Uterus (tissue), 2 donors: Measurements from ENCODE around the gene ZNF469.

Experiments used
- POLR2A ChIP-seq, 2 donors: fragments of 450-650 bp; IDR thresholded peaks; one replicate each; pipeline ENCODE4 v1.6.1; 2016; ENCODE audit warnings: antibody characterized with exemption in 2 of 2, mild to moderate bottlenecking in 1 of 2, moderate library complexity in 1 of 2
- TF ChIP-seq, protein P1 (sequence below), 4 experiments: fragments of 200-600 bp in 2 of 4; fragments of 450-650 bp in 2 of 4; sonication (generic) in 2 of 4; IDR thresholded peaks; one replicate each; pipeline ENCODE4 v1.5.1; 2016 to 2019; ENCODE audit warnings: antibody characterized with exemption in 4 of 4, mild to moderate bottlenecking in 2 of 4, moderate library complexity in 1 of 4

- TF ChIP-seq, protein P1, sequence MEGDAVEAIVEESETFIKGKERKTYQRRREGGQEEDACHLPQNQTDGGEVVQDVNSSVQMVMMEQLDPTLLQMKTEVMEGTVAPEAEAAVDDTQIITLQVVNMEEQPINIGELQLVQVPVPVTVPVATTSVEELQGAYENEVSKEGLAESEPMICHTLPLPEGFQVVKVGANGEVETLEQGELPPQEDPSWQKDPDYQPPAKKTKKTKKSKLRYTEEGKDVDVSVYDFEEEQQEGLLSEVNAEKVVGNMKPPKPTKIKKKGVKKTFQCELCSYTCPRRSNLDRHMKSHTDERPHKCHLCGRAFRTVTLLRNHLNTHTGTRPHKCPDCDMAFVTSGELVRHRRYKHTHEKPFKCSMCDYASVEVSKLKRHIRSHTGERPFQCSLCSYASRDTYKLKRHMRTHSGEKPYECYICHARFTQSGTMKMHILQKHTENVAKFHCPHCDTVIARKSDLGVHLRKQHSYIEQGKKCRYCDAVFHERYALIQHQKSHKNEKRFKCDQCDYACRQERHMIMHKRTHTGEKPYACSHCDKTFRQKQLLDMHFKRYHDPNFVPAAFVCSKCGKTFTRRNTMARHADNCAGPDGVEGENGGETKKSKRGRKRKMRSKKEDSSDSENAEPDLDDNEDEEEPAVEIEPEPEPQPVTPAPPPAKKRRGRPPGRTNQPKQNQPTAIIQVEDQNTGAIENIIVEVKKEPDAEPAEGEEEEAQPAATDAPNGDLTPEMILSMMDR (IDR thresholded peaks at IDR 0.05): no peak
- no peak for TF ChIP-seq POLR2A (IDR thresholded peaks at IDR 0.05)
Measured at GRCh38 chr16:88417684-88418476, 35.1 kb downstream of the ZNF469 start.
